Thyroid gland (tissue), 4 donors: ENCODE measurements around the gene UGT1A7.

Experiments
- CTCF ChIP-seq, 6 experiments: fragments of 200-600 bp in 3 of 6; fragments of 450-650 bp in 3 of 6; sonication (generic) in 3 of 6; IDR thresholded peaks; one replicate each; pipeline ENCODE4 v1.5.1; 2016 to 2019; ENCODE audit warnings: antibody characterized with exemption in 6 of 6, mild to moderate bottlenecking in 2 of 6, inconsistent platforms in 1 of 6, moderate library complexity in 1 of 6
- POLR2A ChIP-seq, 2 donors: fragments of 450-650 bp; IDR thresholded peaks; one replicate each; pipeline ENCODE4 v1.6.1; 2017; ENCODE audit warnings: antibody characterized with exemption in 2 of 2, mild to moderate bottlenecking in 2 of 2, moderate library complexity in 1 of 2

GRCh38 chr2:233705911-233706506, 24.3 kb downstream of the UGT1A7 start:
- TF ChIP-seq CTCF (IDR thresholded peaks at IDR 0.05), result no peak
- TF ChIP-seq POLR2A (IDR thresholded peaks at IDR 0.05), result peak in 1 of 2 donors; percentile 50
